ENCODE data around the gene ZNF532.

ZNF532 gene

GRCh38 chr18:58967751-58968254, 103.1 kb downstream of the ZNF532 start:
- DNase-seq (ENCODE audit: low read depth in 1 of 2, low spot score in 1 of 2): no peak
- Histone ChIP-seq H3K4me3 (replicated peaks; ENCODE audit: insufficient read depth, low read length) (no peak overlapping the region), H3K27ac (replicated peaks) (no peak overlapping the region), H3K27me3 (ENCODE audit: insufficient read depth, poor library complexity, severe bottlenecking) (peaks cover 22% of the 10 kb centered on the region)
- TF ChIP-seq SPI1 (IDR thresholded peaks at IDR 0.05; ENCODE audit: borderline replicate concordance, low read depth) (no peak), POLR2AphosphoS5 (IDR thresholded peaks at IDR 0.05; ENCODE audit: low read depth) (no peak), CTCF (IDR thresholded peaks at IDR 0.05; ENCODE audit: insufficient read depth, low read length) (no peak), REST (IDR thresholded peaks at IDR 0.05; ENCODE audit: insufficient replicate concordance, low read depth) (no peak), GABPA (IDR thresholded peaks at IDR 0.05; ENCODE audit: low read depth) (no peak)

GRCh38 chr18:58970943-58971790, 106.5 kb downstream of the ZNF532 start:
- Histone ChIP-seq H3K4me3 (replicated peaks; ENCODE audit: insufficient read depth, low read length) (no peak overlapping the region), H3K27me3 (ENCODE audit: insufficient read depth, poor library complexity, severe bottlenecking) (peaks cover 8% of the 10 kb centered on the region), H3K27ac (replicated peaks) (no peak overlapping the region)
- DNase-seq (ENCODE audit: low read depth in 1 of 2, low spot score in 1 of 2): no peak
- no peak for TF ChIP-seq POLR2AphosphoS5 (IDR thresholded peaks at IDR 0.05; ENCODE audit: low read depth)
- no peak for TF ChIP-seq REST (IDR thresholded peaks at IDR 0.05; ENCODE audit: insufficient replicate concordance, low read depth)

- Histone ChIP-seq H3K27me3 (ENCODE audit: insufficient read depth, poor library complexity, severe bottlenecking) (peaks cover 6% of the 10 kb centered on the region), H3K4me3 (replicated peaks; ENCODE audit: insufficient read depth, low read length) (no peak overlapping the region), H3K27ac (replicated peaks) (no peak overlapping the region)
- DNase-seq (ENCODE audit: low read depth in 1 of 2, low spot score in 1 of 2): no peak
- no peak for TF ChIP-seq CTCF (IDR thresholded peaks at IDR 0.05; ENCODE audit: insufficient read depth, low read length)
- TF ChIP-seq POLR2AphosphoS5 (IDR thresholded peaks at IDR 0.05; ENCODE audit: low read depth): no peak
- TF ChIP-seq REST (IDR thresholded peaks at IDR 0.05; ENCODE audit: insufficient replicate concordance, low read depth): no peak
- no peak for TF ChIP-seq GABPA (IDR thresholded peaks at IDR 0.05; ENCODE audit: low read depth)
- no peak for TF ChIP-seq SPI1 (IDR thresholded peaks at IDR 0.05; ENCODE audit: borderline replicate concordance, low read depth)
These were observed 110.6 kb downstream of the ZNF532 start for GRCh38 chr18:58975296-58975695.

Measured in HL-60 (cell line).